CD4-positive, alpha-beta T cell treated with Interleukin-17A for 4 hours (primary cell): Measurements from ENCODE around the gene PMAIP1.

Source experiments
- DNase-seq: peaks from one replicate; pipeline ENCODE4 v3.0.0-alpha.2; 2020; ENCODE audit warnings: mixed read lengths

PMAIP1 gene

DNA sequence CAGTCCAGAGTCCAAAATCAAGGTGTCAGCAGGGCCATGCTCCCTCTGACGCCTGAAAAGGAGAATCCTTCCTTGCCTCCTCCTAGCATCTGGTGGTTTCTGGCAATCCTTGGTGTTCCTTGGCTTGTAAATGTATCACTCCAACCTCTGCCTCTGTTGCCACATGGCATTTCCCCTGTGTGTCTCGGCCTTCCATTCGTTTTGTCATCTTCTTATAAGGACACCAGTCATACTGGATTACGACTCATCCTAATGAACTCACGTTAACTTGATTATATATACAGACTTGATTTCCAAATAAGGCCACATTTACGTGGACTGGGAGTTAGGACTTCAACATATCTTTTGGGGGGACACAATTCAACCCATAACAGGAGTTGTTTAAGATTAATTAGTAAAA lies 15.8 kb downstream of the PMAIP1 start:
- no peak for DNase-seq

DNA sequence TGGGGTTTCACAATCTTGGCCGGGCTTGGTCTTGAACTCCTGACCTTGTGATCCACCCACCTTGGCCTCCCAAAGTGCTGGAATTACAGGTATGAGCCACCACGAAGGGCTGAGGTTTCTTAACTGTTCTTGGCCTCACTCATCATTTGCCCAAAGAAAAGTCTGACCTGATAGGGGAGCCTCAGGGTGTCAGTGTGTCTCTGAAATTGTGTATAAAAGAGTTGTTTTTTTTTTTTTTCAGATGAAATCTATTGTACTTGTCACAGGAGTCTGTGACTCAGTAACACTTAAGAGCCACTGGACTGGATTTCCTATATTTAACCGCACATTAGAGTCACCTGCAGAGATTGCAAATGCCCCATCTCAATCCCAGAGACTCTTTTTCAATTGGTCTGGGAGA lies 16.9 kb downstream of the PMAIP1 start:
- DNase-seq, result no peak

DNA sequence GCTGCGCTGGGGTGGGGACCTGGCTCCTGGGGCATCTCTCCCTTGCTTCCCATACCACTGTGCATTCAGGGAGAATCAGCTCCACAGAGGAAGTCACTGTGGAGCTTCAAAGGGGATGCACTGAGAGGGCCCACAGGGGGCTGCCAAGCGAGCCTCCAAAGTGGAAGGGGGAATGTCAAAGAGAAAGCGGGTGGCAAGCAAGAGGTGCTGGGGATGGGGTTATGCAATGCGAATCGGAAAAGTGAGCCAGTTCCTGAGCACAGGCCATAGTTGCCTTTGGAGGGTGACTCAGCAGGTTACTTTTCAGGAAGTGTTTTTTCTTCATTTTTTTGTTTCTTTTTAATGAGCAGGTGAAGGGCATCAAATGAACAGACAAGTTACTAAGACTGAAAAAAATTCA lies 17.6 kb downstream of the PMAIP1 start:
- no peak for DNase-seq

DNA sequence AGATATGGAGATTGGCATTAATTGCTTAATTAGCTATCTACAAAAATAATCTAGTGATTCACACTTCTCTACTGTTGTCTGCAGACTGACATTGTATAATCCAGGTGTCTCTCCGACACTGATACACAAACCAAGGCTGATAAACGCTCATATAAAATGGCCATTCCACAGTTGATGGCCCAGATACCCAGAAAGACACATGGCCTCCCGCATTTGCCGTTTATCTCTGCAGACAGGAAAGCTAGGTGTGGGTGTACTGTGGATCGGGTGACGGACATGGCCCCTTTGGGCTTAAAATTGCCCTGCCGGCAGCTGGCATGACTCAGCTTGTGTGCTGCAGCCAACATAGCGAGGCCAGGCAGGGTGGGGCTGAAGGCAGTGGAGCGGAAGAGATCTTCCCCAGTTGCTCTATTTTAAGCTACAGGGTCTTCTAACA lies 18.5 kb downstream of the PMAIP1 start:
- DNase-seq, result peak; percentile 12

DNA sequence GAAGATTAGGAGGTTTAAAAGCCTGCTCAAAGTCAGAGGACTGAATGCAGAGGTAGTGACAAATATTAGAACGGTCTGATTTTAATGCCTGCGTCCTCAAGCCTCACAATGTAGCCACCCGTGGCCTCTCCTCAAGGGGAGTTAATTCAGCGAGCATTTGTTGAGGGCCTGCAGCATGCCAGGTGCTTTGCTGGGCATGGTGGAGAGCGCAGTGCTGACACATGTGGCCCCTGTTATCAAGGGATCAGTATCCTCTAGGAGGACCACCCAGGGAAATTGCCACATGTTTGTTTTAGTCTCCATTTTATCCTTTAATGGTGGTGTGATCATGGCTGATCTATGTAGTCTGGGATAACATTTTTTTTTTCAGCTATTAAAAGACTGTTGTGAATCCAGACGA lies 19.2 kb downstream of the PMAIP1 start:
- no peak for DNase-seq

DNA sequence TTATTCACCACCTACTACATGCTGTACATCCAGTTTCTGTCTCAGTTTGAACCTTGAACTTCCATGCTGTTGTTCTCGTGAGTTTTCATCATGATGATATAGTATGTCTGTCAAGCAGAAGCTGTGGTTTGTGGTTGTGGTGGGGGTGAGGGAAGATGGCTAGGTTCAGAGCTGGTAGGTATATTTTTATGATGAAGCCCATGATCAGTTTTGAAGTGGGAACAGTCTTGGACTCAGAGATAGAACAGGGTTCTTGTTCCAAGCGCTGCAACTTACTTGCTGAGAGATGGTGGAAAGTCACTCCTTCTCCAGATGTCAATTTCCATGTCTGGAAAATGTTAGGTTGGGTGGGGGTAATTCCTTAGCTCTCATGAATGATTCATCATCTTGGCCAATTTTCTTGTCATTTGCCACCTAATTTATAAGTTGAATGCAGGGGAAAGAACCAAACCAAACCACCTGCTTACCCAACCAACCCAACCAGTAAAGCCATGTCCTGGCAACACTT lies 21.6 kb downstream of the PMAIP1 start:
- DNase-seq, result peak; percentile 35

DNA sequence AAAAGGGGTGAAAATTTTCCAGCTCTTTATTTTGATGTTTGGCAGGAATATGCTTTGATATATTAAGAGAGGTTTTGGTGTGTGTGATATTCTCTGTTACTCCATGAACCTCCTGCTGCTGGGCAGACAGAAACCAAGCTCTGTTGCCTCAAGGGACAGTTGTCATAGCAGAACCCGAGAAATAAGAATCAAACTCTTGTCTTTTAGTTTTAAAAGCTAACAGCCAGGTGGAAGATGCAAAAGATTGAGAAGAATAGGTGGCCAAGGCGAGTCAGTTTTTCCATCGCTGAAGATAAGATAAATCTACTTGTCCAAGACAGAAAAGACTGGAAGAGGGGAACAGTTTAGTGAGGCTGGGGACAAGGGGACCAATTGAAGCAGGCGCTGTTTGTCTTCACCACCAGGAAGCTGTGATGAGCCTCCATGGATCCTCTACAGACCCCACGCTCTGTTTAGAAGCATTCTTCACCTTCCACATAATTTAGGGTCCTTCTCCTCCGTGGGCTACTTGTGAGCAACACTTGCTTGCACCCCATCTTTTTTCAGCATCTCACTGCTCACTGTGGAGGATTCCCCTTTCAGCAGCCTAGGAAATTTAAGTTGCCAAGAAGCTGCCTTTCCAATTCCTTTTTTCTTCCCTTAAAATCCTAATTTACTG lies 23.9 kb downstream of the PMAIP1 start:
- DNase-seq, result no peak

DNA sequence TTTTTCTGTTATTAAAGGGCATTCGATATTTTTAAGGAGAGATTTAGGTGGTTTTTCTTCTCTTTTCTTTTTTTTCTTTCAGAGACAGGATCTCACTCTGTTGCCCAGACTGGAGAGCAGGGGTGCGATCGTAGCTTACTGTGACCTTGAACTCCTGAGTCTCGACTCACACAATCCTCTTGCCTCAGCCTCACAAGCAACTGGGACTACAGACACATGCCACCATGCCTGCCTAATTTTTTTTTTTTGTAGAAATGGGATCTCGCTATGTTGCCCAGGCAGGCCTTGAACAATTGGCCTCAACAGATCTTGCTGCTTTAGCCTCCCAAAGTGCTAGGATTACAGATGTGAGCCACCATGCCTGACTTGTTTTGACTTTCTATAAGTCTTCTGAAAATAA lies 26.3 kb downstream of the PMAIP1 start:
- DNase-seq, result no peak

DNA sequence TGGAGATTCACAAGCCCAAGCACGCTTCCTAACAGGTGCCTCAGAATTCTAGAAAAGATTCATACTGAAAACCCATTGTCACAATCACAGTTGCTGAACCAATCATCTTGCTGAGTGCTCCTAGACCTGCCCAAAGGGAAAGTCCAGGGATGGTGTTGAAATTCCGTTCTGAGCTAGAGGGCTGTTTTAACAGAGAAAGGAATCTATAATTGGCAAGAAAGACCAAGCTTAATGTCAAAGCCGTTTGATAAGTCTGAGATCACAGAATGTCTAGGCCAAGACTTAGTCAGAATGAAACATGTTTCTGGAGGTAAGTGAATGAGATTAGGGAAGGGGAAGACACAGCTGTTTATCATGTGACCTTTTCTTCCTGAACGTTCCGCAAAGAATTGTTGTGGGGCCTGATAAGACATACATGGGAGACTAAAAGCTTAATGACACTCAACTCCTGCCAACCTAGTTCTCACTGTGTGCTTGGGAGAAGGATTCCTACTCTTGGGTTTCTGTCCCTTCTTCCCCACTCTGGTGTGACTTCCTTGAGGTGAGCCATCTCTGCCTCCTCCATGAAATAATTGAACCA lies 27.5 kb downstream of the PMAIP1 start:
- DNase-seq, result no peak

DNA sequence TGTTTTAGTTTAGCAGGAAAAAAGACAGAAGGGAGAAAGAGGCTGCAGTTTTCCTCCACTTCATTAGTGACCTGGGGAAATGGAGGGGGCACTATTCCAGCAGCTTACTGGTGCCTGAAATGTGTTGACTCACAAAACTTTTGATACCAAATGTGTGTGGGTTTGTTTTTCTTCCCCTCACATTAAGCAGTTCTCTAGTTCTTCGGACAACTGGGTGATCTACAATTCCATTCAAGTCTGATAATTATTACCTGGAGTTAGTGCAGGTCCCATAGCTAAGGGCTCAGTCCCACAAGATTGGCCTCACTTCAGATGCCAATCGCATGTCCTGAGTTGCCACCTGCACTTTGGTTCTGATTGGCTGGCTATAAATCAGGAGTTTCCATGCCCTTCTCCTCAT lies 28.4 kb downstream of the PMAIP1 start:
- no peak for DNase-seq

DNA sequence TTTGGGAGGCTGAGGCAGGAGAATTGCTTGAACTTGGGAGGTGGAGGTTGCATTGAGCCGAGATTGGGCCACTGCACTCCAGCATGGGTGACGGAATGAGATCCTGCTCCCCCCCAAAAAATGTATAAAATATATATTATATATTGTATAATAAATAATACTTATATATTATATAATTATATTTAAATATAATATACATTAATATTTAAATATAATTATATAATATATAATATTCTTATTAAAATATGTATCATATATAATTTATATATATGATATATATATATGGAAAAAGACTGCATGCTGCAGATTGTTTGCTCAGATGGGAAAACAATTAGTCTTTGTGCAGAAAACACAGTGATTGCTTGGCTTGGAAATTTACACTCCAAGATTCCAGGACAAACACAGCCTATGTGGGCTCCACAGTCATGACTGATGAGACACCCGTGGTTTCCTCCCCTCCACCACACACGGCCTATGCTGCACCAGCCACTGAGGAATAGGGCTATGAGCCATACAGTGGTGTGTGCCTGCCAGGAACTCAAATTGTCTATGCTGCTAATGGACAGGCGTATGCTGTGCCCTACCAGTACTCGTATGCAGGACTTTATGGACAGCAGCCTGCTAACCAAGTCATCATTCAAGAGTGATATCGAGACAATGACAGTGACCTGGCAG lies 30.0 kb downstream of the PMAIP1 start:
- DNase-seq, result peak; percentile 7

DNA sequence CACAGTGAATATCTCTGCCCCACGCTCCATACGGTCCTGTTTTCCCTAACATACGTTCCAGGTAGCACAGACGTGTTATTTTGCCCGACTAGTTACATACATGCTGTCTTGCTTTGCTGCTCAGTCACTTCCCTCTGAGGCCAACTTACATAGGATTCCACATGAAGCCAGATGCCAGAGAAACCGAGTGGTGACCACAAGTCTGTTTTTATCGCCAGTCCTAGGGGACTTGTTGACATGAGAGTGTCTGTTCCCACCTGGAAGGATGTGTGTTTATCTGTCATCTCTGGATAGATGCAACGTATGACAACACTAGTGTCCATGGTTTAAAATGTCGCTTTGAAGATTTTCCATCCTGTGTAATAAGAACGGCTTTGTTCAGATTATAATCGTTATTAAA lies 32.6 kb downstream of the PMAIP1 start:
- no peak for DNase-seq

DNA sequence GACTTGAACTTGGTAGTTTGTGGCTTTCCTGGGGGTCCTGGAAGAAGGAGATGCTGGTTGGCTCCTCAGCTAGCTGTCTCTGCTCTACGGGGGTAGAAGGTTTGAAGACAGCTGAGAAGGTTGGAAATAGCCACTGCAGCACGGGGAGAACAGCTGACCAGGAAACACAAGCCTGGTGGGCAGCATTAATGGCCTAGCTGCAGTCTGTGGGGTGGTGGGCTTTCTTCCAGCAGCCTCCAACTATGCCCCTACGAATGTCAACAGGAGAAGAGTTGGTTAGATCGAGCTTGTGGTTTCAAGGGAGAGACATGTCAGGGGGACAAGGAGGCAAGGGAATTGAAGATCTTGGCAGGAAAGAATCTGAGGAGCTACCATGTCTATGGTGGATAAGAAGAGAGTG lies 38.9 kb downstream of the PMAIP1 start:
- DNase-seq, result no peak

DNA sequence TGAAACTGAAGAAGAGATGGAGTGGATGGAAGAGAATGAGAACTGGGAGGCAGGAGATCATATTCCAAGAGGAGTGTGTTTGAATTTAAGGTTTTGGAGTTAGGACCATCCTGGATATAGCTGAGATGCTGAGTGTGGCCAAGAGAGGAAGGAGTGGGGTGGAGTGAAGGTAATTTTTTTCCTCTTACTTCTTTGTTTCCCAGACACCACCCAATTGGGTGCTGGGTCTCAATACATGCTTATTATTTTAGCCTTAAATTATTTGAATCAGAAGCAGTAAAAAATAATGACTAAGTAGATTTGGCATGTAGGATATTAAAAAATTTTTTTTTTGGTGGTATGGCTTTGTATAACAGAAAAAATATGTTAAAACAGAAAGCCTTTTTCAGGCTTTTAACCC lies 39.3 kb downstream of the PMAIP1 start:
- DNase-seq, result no peak

DNA sequence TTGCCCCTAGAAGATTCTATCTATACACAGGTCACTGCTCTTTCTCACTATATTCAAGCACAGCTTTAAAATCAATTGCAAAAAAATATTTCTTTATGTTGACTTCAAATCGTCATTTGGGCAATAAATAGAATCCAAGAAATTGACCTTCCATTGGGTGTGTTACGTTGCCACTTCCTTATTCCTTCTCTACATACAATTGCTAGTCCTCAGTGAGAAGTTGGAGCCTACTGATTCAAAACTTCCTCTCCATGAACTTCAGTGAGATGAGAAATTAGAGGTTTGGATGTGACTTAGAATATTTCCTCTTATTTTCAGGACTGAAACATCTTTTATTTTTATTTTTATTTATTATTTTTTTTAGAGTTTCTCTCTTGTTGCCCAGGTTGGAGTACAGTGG lies 40.3 kb downstream of the PMAIP1 start:
- no peak for DNase-seq

DNA sequence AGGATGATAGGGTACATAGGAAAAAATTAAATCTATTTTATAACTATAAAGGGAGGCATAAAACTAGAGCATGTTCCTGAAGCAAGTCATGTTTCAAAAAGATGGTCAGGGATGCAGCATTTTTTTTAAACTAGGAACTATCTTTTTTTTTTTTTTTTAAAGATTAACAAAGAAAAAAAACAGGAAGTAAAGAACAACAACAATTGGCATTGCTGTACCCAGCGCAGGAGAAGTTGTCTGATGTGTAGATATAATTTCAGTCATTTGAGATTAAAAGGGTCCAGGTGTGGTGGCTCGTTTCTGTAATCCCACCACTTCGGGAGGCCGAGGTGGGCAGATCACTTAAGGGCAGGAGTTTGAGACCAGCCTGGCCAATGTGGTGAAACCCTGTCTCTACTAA lies 41.5 kb downstream of the PMAIP1 start:
- DNase-seq, result no peak

DNA sequence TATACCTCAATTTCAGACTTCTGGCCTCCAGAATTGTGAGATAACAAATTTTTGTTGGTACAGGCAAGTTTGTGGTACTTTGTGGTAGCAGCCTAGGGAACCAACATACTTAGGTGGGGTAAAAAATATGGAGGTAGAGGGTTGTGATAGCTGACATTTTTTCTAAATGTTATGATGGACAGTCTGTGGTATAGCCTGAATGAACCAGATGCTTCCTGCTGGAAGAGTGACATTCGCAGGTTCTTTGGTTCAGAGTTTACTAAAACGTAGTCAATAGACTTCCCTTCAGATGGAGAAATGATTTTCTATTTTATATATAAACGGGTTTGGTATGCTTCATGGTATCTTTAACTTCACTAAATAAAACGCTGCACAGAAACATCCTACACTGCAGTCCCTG lies 42.8 kb downstream of the PMAIP1 start:
- DNase-seq, result no peak

DNA sequence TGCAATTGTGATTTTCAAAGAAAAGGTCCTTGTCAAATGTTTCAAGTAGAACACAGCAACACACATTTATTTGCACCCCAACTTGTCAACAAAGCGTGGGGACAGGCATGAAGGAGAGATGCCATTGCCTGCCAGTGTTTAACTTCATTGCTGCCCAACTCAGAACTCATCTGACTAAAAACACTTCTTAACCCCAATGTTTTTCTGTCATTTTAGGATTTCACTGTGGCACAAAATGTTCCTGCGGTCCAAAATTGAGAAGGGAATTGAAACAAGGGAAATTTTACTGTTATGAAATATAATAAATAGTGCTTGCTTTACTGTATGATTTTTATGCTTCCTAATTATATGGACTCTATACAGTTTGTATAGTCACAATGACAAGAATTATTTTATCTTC lies 45.7 kb downstream of the PMAIP1 start:
- DNase-seq, result no peak

DNA sequence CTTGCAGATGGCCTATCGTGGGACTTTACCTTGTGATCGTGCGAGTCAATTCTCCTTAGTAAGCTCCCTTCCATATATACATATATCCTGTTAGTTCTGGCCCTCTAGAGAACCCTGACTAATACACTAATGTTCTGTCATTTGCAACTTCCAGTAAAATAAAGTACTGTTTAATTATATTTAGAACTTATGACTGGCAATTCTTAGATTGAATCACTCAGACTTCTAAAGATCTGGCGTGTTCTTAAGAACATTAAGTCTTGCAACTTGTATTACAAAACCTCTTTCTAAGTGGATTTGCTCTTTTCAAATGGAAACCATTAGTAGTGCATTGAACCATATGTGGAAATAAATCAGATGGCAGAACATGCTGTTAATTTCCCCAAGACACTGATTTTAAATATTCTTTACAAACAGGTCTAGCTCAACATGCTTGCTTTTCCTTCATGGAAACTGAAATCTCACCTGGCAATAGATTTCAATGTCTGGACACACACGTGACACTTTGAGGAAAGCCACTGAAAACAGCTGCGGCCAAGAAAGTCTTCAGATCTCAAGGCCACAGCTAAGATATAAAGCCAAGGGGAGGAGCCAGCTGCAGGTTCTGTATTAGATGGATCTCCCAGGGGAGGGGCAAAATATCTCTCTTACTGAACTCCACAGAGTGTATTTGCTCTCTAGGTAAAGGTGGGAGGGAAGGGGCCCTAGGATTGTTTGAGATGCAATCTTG lies 50.6 kb downstream of the PMAIP1 start:
- no peak for DNase-seq

DNA sequence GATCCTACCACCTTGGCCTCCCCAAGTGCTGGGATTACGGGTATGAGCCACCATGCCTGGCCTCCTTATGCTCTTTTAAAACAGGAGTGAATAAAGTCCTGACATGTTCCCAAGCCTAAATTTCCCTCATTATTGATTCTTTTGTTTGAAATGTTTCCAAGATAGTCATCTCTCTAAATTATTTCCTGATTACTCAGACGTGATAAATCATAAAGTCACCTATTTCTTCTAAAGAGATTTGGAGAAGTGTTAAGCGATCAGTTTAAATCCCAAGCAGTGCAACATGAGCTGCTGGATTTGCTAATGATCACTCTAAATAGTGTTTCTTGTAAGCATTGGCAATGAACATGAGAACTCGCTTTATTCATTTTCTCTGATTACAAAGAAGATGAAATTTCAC lies 51.8 kb downstream of the PMAIP1 start:
- no peak for DNase-seq

DNA sequence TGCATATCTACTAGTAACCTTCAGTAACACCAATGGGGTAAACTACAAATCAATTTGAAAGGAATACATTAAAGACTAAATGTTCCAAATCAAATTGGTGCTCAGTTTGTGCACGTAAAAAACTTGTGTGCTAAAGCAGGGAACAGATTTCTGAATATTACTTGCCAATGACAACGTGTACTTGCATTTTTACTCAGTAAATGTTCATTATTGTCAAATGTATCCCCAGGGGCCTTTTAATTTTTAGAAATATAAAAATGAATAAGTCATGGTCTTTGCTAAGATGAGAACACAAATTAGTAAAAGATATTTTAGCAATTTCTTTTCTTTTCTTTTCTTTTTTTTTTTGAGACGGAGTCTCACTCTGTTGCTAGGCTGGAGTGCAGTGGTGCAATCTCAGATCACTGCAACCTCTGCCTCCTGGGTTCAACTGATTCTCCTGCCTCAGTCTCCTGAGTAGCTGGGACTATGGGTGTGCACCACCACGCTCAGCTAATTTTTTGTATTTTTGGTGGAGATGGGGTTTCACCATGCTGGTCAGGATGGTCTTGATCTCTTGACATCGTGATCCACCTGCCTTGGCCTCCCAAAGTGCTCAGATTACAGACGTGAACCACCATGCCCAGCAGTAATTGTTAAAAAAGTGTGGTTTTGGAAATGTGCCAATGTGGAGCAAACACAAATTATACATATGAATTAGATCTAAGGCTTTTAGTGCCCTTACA lies 52.6 kb downstream of the PMAIP1 start:
- no peak for DNase-seq
